HG03571 (cell line): Measurements from ENCODE around the gene ISCA2.
"Not testable (repeated sequence)": the region's sequence is repeated elsewhere in the genome, so short reads cannot be mapped to it uniquely, and the experiment has no call there.

Experiments
- ATAC-seq: cut with Tn5 transposase; IDR thresholded peaks from one replicate; pipeline ENCODE4 v1.9.1; 2021; ENCODE audit not compliant: unreplicated experiment

The ISCA2 gene

DNA sequence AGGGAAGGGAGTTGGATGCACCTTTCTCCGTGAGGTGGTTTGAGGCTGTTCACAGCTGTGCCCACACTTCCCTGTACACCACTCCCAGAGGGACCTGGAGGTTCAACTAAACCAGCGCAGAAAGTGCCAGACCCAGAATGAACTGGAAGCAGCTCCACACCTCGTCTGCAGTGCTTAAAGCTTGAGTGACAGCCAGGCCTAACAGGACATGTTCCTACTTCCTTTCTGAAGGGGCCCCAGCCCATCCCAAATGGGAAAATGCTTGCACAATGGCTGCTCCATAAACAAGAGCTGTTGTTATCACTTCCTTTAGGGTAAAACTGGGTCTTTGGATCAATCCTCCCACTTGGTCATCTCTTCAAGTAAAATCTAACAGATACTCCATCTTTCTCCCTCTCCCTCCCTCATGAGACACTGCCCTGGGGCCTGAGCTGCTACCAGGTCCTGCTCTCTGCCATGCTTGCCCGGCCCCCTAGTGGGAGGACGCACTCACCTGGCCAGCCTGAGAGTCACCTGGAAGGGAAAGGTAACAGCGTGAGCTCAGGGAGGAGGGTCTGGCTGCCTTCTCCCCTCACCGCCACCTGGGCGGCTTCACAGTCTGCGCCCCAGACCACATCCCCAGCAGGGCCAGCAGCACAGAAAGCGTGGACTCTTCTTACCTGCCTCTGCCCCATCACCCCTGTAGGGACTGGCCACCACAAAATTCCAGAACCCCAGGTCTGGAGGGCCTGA, 33.5 kb downstream of the ISCA2 start:
- ATAC-seq = no peak

- no peak for ATAC-seq
Measured at GRCh38 chr14:74527736-74528280, 34.2 kb downstream of the ISCA2 start.

GRCh38 chr14:74528406-74528805, 34.8 kb downstream of the ISCA2 start:
- no peak for ATAC-seq

DNA sequence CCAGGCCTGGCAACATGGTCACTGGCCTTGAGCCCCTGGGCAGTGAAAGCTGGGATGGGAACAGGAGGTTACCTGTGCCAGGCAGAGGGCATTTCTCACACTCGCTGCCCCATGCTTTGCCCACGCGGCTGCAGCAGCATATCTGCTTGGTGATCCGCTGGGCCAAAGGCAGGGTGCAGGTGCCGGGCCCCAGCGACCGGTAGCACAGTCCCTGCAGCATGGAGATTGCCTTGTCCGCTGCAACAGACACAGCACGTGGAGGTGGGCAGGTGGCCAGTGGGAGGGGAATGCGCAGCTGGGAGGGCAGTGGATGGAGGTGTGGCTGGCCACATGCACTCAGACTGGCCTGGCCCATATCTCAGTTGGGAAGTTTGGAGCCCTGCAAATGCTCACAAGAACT, 35.3 kb downstream of the ISCA2 start:
- ATAC-seq = no peak

DNA sequence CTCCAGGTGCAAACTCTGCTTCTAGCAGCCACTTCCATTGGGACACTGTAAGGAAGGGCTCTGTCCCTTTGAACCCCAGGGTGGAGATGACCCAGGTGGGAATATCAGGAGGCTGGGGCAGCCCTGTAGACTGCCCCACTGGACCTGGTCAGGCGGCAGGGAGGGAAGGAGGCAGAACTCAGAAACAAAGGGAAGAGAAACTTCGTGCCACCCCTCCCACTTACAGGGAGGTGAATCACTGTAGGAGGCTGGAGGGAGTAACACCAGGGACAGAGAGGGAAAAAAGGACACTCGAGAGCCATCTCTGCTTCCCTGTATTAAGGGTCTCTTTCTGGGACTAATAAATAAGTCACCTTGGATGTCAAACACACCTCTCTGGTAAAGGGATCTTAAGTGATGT, 37.4 kb downstream of the ISCA2 start:
- no peak for ATAC-seq

DNA sequence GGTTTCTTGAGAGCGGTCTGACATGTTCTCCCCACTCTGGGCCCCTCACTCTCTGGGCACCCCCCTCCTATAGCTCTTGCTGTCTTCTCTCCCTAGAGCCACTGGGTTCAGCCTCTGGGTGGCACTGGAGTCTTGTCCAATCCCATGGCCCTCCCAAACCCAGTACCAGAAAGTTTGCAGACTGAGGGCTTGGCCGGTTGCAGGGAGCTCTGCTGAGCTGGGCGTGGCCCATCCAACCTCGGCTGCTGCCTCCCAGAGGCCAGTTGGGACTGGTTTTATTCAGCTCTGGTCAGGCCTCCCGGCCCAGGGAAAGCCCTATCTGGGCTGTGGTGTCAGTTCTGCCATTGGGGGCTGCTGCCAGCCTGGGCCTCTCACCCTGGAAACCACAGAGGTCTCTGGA, 37.9 kb downstream of the ISCA2 start:
- ATAC-seq = no peak

- ATAC-seq = no peak
Measured at GRCh38 chr14:74532246-74532645, 38.7 kb downstream of the ISCA2 start.

DNA sequence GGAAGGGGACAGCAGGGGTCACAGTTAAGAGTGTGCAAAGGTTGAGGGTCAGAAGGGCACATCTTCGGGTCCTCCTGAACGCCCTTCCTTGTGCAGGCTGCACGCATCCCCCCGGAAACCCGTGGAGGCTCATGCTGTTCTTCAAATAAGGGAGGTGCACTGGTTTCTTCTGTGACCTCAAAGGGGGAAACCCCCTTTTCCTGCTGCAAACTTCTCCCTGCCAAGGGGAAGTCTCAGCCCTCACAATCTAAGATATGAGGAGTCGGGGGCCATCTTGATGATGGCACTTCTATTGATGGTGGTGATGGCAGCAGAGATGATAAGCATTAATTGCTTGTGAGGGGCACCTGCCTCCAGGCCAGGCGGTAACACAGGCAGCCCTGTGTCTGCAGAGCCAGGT, 40.0 kb downstream of the ISCA2 start:
- no peak for ATAC-seq

GRCh38 chr14:74535756-74536325, 42.3 kb downstream of the ISCA2 start:
- ATAC-seq = no peak

DNA sequence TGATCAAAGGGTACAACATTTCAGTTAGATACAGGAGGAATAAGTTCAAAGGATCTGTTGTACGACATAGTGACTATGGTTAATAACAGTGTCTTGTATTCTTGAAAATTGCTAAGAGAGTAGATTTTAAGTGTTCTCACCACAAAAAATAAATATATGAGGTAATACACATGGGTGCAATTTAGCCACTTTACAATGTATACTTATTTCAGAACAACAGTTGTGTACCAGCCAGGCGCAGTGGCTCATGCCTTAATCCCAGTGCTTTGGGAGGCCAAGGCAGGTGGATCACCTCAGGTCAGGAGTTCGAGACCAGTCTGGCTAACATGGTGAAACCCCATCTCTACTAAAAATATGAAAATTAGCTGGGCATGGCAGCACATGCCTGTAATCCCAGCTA, 42.8 kb downstream of the ISCA2 start:
- ATAC-seq = not testable (repeated sequence)

DNA sequence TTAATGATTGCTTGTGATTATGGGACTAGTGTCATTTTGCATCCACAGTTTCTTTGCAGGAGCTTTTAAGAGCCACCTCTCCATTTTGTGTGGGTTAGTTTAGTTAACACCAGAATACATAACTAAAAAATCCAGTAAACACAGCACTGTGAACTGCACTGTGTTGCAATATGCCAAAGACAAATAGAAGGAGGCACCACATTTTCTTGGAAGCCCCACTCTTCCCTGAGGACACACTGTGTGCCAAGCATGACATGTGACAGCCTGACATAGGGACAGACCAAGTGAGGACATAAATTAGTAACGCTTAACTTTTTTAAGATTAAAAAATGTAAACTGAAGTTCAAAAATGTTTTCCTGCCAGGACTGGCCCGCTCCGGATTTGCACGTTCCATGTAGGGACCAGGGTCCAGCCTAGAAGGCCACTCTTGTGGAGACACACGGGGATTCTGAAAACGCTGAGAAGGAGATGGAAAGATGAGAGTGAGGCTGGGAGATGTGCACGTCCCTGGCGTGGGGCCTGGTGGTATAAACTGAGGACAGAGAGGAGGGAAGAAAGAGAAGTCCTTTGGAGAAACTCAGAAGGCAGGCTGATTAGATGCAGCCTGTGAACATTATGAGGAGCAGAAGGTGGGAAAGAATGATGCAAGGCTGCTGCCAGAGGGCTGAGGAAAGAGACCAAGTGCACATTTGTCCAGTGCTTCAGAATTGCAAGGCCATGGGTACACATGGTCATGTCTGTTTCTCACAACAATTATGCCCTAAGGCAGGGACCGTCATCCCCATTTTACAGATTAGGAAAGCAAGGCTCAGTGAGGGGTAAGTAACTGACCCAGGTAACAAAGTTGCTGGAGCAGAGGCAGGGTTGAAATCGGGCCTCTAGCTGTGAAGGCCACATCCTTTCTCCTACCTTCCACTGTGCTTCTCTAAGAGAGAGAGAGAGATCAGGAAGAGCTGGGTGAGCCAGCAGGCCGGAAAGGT, 45.1 kb downstream of the ISCA2 start:
- ATAC-seq = no peak

DNA sequence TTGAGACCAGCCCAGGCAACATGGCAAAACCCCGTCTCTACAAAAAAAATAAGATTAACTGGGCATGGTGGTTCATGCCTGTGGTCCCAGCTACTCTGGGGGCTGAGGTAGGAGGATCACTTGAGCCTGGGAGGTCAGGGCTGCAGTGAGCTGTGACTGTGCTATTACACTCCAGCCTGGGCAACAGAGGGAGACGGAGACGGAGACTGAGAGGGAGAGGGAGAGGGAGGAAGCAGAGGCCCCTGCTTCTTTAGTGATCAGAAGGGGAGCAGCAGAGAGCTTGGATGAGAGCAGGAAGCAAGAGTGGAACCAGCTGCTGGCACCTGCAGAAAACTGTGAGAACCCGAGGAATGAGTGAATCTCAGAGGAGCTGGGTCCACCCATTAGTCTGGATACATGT, 45.9 kb downstream of the ISCA2 start:
- no peak for ATAC-seq

- no peak for ATAC-seq
Measured at GRCh38 chr14:74541225-74541624, 47.7 kb downstream of the ISCA2 start.

DNA sequence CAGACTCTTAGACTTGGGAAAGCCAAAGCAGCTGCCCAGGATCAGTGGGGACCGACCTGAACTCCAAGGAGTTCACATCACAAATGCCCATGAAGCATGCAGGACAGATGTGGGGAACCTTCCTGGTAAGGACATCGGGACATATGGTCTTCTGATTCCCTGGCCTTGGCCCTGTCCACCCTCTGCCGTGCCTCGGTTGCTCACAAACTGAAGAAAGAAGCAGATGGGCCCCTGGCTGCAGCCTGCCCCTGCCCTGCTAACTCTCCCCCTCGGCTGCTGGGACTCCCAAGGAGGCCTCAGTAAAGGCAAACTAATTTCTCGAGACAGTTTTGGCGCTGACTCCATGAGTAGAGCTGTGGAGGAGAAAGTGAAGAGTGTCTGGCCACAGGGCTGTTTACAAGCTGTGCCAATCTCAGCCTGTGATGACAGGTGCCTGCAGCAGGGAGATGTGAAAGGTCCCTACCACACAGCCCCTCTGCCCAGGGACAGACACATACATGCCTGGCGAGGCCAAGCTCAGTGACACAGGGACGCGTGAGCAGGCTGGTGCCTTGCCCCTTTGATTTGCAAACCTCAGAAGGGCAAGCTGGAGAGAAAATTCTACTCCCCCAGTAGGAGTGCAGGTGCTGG, 48.6 kb downstream of the ISCA2 start:
- no peak for ATAC-seq

DNA sequence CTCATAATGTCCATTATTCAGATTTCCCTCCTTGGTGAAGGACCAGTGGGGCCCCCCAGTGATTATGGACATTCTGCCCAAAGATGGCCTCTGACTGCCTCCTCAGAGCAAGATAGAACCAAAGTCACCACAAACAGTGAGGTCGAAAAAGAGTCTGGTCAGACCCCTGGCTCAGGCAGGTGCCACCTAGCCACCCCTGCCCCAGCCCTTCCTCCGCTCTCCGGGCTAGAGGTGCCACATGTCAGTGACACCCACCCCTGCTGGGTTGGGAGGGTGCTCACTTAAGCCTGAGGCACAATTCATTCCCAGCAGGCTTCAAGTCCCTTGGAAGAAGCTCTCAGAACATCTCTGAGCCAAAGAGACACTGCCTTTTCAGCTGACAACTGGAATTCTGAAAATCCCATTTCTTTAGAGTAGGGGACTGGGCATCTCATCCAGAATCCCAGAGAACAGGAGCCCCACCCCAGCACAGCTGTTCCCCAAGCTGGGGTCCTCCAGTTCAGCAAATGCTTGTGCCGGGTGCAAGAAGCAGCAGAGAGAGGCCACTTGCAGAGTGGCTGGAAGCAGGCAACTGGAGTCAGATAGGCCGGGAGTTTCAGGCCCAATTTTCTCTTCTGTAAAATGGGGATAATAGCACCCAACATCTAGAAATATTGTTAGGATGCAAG, 50.3 kb downstream of the ISCA2 start:
- ATAC-seq = no peak

- no peak for ATAC-seq
Measured at GRCh38 chr14:74545386-74545785, 51.8 kb downstream of the ISCA2 start.

DNA sequence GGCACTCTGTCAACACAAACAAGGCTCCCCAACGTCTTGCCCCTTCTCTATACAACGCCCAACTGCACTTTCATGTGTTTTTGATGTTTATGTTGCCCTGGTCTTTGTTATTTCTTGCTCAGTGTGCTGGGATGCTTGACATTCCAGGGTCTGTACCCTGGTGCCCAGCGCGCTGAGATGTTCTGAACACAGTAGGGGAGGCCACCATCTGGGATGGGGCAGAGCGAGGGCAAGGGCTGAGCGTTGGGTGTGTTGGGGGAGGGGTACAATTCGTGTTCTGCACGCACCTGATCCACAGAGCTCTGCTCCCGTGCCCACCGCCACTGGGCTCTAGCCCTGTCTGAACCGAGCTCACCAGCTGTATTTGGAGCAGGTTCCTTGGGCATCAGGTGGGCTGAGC, 52.9 kb downstream of the ISCA2 start:
- ATAC-seq = no peak
